Measurements from ENCODE around the gene RAPGEF2.

RAPGEF2 gene

DNA sequence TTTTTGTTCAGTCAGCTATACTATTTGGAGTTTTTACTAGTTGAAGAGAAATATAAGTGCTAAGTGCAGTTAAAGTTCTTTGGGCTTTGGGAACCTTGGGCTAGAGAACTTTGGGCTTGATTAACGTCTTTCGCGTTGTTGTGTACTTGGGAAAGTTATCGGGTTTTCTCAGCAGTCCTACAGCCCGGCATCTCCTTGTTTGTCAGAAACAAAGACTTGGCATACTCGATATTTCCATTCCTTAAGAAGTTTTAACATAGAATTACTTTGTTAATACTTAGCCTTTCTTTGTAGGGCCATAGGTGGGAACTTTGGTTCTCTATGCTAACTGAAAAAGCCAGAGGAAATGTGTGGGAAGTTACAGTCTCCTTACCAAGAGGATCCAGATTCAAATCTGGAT lies 28.7 kb downstream of the RAPGEF2 start:
- no peak overlapping the region for H3K4me3 ChIP-seq (replicated peaks; ENCODE audit: low read depth, low read length)
- DNase-seq (ENCODE audit: extremely low read depth, low read depth): no peak
- TF ChIP-seq, protein P1, sequence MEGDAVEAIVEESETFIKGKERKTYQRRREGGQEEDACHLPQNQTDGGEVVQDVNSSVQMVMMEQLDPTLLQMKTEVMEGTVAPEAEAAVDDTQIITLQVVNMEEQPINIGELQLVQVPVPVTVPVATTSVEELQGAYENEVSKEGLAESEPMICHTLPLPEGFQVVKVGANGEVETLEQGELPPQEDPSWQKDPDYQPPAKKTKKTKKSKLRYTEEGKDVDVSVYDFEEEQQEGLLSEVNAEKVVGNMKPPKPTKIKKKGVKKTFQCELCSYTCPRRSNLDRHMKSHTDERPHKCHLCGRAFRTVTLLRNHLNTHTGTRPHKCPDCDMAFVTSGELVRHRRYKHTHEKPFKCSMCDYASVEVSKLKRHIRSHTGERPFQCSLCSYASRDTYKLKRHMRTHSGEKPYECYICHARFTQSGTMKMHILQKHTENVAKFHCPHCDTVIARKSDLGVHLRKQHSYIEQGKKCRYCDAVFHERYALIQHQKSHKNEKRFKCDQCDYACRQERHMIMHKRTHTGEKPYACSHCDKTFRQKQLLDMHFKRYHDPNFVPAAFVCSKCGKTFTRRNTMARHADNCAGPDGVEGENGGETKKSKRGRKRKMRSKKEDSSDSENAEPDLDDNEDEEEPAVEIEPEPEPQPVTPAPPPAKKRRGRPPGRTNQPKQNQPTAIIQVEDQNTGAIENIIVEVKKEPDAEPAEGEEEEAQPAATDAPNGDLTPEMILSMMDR (IDR thresholded peaks at IDR 0.05; ENCODE audit: low read depth, low read length, missing control alignments): no peak

DNA sequence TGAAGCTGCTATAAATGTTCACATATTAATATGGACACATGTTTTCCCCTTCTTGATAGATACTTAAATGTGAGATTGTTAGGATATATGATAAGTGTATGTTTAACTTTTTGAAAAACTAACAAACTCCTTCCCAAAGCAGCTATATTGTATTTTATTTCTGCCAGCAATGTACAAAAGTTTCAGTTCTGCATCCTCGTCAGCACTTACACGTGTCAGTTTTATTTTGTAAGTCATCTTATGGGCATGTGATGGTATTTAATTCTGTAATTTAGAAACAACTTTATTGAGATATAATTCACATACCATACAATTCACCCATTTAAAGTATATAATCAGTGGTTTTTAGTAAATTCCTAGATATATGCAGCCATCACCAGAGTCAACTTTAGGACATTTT lies 31.6 kb downstream of the RAPGEF2 start:
- DNase-seq (ENCODE audit: extremely low read depth, low read depth): no peak
- TF ChIP-seq, protein P1 (IDR thresholded peaks at IDR 0.05; ENCODE audit: low read depth, low read length, missing control alignments): no peak
- no peak overlapping the region for H3K4me3 ChIP-seq (replicated peaks; ENCODE audit: low read depth, low read length)

DNA sequence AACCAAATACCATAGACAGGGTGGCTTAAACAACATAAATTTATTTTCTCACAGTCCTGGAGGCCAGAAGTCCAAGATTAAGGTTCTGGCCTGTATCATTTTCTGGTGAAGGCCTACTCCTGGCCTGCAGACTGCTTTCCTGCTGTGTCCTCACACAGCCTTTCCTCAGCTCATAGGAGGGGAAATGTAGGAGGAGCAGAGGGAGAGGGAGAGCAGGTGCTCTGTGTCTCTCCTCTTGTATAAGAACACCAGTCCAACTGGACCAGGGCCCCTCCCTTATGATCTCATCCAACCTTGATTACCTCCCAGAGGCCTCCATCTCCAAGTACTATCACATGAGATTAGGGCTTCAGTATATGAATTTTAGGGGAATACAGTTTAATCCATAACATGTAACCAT lies 34.3 kb downstream of the RAPGEF2 start:
- no peak overlapping the region for H3K4me3 ChIP-seq (replicated peaks; ENCODE audit: low read depth, low read length)
- DNase-seq (ENCODE audit: extremely low read depth, low read depth): no peak
- TF ChIP-seq, protein P1 (IDR thresholded peaks at IDR 0.05; ENCODE audit: low read depth, low read length, missing control alignments): no peak

DNA sequence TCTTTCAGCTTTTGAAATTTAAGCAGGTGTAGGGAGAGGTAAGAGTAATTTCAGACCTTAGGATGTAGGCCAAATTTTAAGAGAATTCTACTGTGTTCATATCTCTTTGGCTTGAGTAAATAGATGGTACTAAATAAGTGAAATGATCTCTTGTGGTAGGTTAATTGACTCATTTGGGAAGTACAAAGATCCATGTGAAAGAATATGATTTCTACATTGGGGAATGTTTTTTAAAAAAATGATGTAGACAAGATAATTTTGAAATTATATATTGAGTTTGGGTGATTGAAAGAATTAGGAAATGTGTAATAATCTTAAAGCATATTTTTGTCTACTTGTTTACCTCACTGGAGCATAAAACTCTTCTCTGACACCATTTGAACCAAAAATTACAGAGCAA lies 35.6 kb downstream of the RAPGEF2 start:
- H3K4me3 ChIP-seq (replicated peaks; ENCODE audit: low read depth, low read length): no peak overlapping the region

DNA sequence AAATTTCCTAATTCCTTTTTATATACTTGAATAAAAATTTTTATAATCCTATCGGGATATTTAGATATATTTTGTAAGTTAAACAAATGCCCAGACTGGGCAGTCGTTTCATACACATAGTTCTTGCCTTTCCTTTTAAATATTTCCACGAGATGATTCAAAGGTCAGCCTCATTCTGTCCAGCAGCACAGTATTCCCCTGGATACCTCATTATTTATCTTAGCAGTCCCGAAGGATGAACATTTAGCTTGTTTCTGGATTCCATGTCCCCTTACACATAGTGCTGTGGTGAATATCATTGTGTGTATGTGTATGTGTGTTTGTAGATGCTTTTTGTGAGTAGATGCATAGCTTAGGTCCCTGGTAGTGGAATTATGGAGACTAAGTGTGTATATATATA lies 38.3 kb downstream of the RAPGEF2 start:
- H3K4me3 ChIP-seq (replicated peaks; ENCODE audit: low read depth, low read length): no peak overlapping the region
- TF ChIP-seq, protein P1 (IDR thresholded peaks at IDR 0.05; ENCODE audit: low read depth, low read length, missing control alignments): no peak
- no peak for DNase-seq (ENCODE audit: extremely low read depth, low read depth)

More for the DNA sequence above, 35.6 kb downstream of the RAPGEF2 start:
- TF ChIP-seq, protein P1 (IDR thresholded peaks at IDR 0.05; ENCODE audit: low read depth, low read length, missing control alignments): no peak
- DNase-seq (ENCODE audit: extremely low read depth, low read depth): no peak

DNA sequence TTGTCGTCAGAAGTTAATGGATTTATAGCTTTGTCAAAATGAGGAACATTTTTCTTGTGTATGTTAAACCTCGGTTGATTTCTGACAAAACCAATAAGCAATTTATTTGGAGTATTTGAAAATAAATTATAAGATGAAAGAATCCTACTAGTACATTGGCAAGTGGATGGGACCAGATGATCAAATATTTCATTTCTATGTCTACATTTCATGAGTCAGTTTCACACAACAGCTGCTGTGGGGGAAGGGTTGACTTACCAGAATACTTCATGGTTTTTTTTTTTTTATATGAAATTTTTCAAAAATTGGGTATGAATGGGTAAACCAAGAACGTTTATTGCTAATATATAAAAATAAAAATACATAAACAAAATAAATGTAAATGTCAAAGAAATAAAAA lies 39.4 kb downstream of the RAPGEF2 start:
- no peak for DNase-seq (ENCODE audit: extremely low read depth, low read depth)
- TF ChIP-seq, protein P1 (IDR thresholded peaks at IDR 0.05; ENCODE audit: low read depth, low read length, missing control alignments): no peak
- H3K4me3 ChIP-seq (replicated peaks; ENCODE audit: low read depth, low read length): no peak overlapping the region

DNA sequence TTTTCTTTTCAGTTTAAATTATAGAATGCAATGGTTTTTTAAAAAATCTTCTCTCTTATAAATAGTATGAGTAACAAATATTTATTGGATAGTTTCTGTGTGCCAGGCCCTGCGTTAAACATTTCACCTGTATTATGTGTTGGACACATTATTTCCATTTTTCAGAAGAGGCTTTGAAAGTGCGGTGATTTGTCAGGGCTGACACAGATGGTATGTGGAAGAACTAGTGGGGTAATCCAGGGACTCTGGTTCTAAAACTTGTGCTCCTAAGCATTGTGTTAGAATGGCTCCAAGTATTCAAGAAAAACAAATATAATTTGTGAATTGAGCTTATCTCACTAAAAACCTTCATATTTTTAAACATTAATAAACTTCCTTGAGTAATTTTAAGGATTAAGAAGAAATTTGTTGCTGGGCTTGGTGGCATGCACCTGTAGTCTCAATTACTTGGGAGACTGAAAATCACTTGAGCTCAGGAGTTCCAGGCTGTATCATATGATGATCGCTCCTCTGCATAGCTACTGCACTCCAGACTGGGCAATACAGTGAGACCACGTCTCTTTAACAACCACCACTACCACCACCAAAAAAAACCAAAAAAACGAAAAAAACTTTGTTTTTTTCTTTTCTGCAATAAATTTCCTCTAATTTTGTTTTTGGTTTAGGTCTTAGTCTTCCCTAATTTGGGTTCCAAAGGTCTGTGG lies 40.0 kb downstream of the RAPGEF2 start:
- TF ChIP-seq, protein P1 (IDR thresholded peaks at IDR 0.05; ENCODE audit: low read depth, low read length, missing control alignments): no peak
- no peak overlapping the region for H3K4me3 ChIP-seq (replicated peaks; ENCODE audit: low read depth, low read length)
- DNase-seq (ENCODE audit: extremely low read depth, low read depth): no peak

Measured in HFF-Myc (cell line).